Activated CD4-positive, alpha-beta T cell treated with anti-CD3 and anti-CD28 coated beads for 36 hours (primary cell): ENCODE measurements around the gene ALG9. TPM values are rescaled to one million over a fixed set of nuclear protein-coding genes. Genes with fewer than 3 reads are reported as not detected.
A peak's percentile ranks its signal among the peaks of the same experiment; 100 is the strongest.

Experiments used
- ATAC-seq: fragments of 200-7000 bp; cut with Tn5 transposase; one replicate; pipeline ENCODE4 v1.10.0; 2021; ENCODE audit warnings: mild to moderate bottlenecking, moderate library complexity
- CTCF ChIA-PET: fragments of 350-600 bp; sonication (Branson Sonifier 250); formaldehyde crosslinking; loops from one replicate; lab custom pipeline; 2021; ENCODE audit warnings: antibody characterized with exemption; lab: Charles Lee
- POLR2A ChIA-PET: fragments of 350-600 bp; sonication (Branson Sonifier 250); formaldehyde crosslinking; loops from one replicate; lab custom pipeline; 2021; ENCODE audit warnings: antibody characterized with exemption, inconsistent platforms; lab: Charles Lee
- DNase-seq: peaks from one replicate; pipeline ENCODE4 v3.0.0-alpha.2; 2020
- H3K27ac Mint-ChIP-seq: one replicate; pipeline ENCODE4 v1.8.0; 2021; ENCODE audit warnings: mixed read lengths
- H3K27me3 Mint-ChIP-seq: one replicate; pipeline ENCODE4 v1.8.0; 2021; ENCODE audit warnings: mixed read lengths
- H3K36me3 Mint-ChIP-seq: one replicate; pipeline ENCODE4 v1.8.0; 2021; ENCODE audit warnings: low read depth, mixed read lengths
- H3K4me1 Mint-ChIP-seq: one replicate; pipeline ENCODE4 v1.8.0; 2021; ENCODE audit warnings: mixed read lengths
- H3K4me3 Mint-ChIP-seq: one replicate; pipeline ENCODE4 v1.8.0; 2021; ENCODE audit warnings: mild to moderate bottlenecking, moderate library complexity, mixed read lengths
- H3K9me3 Mint-ChIP-seq: one replicate; pipeline ENCODE4 v1.8.0; 2021; ENCODE audit warnings: low read depth, mixed read lengths
- intact Hi-C, 2 experiments: fragments of 100-400 bp; cut with DNase I in 1 of 2; cut with micrococcal nuclease in 1 of 2; formaldehyde crosslinking; loops; one replicate each; pipeline versions ENCODE4 v1.14.2 to v1.15.1; 2022 to 2024; cut with DNase I, micrococcal nuclease
- total RNA-seq, 2 experiments: library from RNA; stranded (reverse); gene quantifications; one replicate each; pipeline ENCODE4 v1.2.3, GENCODE V29; 2021

Gene ALG9, protein sequence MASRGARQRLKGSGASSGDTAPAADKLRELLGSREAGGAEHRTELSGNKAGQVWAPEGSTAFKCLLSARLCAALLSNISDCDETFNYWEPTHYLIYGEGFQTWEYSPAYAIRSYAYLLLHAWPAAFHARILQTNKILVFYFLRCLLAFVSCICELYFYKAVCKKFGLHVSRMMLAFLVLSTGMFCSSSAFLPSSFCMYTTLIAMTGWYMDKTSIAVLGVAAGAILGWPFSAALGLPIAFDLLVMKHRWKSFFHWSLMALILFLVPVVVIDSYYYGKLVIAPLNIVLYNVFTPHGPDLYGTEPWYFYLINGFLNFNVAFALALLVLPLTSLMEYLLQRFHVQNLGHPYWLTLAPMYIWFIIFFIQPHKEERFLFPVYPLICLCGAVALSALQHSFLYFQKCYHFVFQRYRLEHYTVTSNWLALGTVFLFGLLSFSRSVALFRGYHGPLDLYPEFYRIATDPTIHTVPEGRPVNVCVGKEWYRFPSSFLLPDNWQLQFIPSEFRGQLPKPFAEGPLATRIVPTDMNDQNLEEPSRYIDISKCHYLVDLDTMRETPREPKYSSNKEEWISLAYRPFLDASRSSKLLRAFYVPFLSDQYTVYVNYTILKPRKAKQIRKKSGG
- total RNA-seq, result 10 to 100 TPM; 30.4 to 41.2 TPM

- ChIA-PET POLR2A (interaction anchor here (0.6 to 1.5 kb wide), 4 partner anchors 9 to 1518 kb away, joined by 3 to 8 read pairs (median 3); no protein-coding TSS in a partner anchor), CTCF (interaction anchor here (0.6 to 3.4 kb wide), 32 partner anchors 9 to 959 kb away, joined by 3 to 19 read pairs (median 4); partner anchors contain the start of genes PPP2R1B, SDHD and TIMM8B)
- intact Hi-C loops, result loop anchor here (1.0 to 10.0 kb wide), 12 partner anchors 8 to 1441 kb away; partner anchors contain the start of genes CFAP68 (in 2 of the 2), DLAT (in 2 of the 2), FDXACB1 (in 2 of the 2) and NKAPD1 (in 2 of the 2)
- Mint-ChIP-seq H3K27ac (peak within 1 kb of the TSS; percentile 90), H3K36me3 (peaks cover 29% of the 10 kb centered on the region), H3K4me1 (peaks cover 26% of the 10 kb centered on the region), H3K27me3 (no peaks in the 10 kb centered on the region), H3K4me3 (peak within 1 kb of the TSS; percentile 95), H3K9me3 (no peaks in the 10 kb centered on the region)
- DNase-seq (peak; percentile 94), ATAC-seq (peak; percentile 87)
These were observed at the start of gene ALG9 for GRCh38 chr11:111870886-111871692. TSS of gene ALG9 (minus strand) at chr11:111871581. CDS start at chr11:111871482, 99 bp downstream.

DNA sequence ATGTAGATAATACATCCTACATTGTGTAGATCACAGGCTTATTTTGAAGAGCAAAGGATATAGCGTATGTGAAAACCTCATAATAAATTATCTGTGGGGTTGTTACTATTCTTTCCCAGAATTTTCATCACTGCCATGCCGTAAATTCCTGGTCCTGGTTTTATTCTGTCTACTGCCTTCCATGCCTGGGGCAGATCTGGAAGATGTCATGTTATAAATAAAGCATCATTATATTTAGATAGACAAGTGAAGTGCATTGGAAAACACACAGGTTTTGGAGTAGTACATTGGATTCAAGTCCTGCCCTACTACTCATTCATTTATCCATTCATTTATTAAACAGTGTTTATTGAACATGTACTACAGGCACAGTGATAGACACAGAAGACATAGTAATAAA is 49.5 kb upstream of the ALG9 start:
- no peak for DNase-seq
- peaks cover 8% of the 10 kb centered on the region for H3K27me3 Mint-ChIP-seq
- H3K36me3 Mint-ChIP-seq, result no peaks in the 10 kb centered on the region
- ChIA-PET POLR2A (no interaction called here), CTCF (interaction anchor here (0.6 kb wide), 1 partner anchor 35 kb away, joined by 3 read pairs; no protein-coding TSS in a partner anchor)
- no peak overlapping the region for H3K4me3 Mint-ChIP-seq
- ATAC-seq, result no peak
- intact Hi-C loops, result no loop called here
- no peak overlapping the region for H3K27ac Mint-ChIP-seq
- peaks cover 3% of the 10 kb centered on the region for H3K4me1 Mint-ChIP-seq
- no peaks in the 10 kb centered on the region for H3K9me3 Mint-ChIP-seq

DNA sequence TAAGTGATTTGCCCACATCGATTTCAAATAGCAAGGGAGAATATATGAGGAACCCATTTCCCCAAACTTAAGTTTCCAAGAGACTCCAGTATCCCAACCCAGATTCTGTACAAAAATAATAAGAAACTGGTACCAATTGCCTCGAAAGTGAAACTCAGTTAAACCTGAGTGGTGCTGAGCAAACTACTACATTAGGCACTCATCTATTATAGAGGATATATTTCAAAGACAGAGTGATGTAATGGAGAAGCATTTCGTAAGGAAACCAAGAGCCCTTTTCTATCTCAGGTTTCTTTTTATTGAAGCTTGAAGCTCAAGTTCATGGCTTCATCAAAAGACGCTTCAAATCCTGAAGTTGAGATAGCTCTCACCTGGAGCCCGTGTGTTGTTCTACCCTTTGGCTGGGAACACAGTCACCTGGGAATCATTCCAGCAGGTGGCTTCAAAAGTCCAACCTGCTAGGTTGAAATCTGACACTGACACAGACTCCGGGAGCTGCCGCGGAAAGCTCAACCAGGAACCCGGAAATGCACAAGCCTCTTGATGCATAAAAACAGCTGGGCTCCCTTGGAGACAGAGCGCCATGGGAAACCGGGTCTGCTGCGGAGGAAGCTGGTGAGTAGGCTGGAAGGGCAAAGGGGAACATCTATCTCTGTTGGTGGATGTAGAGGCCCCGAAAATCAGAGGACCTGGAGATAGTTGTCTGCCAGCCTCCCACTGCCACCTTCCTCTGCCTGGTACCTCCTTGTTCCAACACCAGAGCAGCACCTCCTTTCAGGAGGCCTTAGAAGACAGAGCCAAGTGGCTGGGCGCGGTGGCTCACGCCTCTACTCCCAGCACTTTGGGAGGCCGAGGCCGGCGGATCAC is 47.2 kb upstream of the ALG9 start, which contains the start of gene C11orf52:
C11orf52 (plus strand) TSS at position 524 of the 867 bp plus-strand sequence; CDS start at position 584, 60 bp downstream.
- intact Hi-C loops, result no loop called here
- Mint-ChIP-seq H3K36me3 (no peaks in the 10 kb centered on the region), H3K27me3 (peaks cover 17% of the 10 kb centered on the region), H3K4me3 (no peak within 1 kb of the TSS), H3K4me1 (no peaks in the 10 kb centered on the region), H3K9me3 (no peaks in the 10 kb centered on the region), H3K27ac (no peak within 1 kb of the TSS)
- ChIA-PET POLR2A (no interaction called here), CTCF (interaction anchor here (0.6 to 1.3 kb wide), 4 partner anchors 8 to 301 kb away, joined by 3 read pairs; no protein-coding TSS in a partner anchor)
- no peak for DNase-seq
- ATAC-seq, result no peak

GRCh38 chr11:111917788-111918187 is 46.4 kb upstream of the ALG9 start:
- ATAC-seq (no peak), DNase-seq (no peak)
- no peaks in the 10 kb centered on the region for H3K9me3 Mint-ChIP-seq
- peaks cover 19% of the 10 kb centered on the region for H3K27me3 Mint-ChIP-seq
- intact Hi-C loops, result no loop called here
- CTCF ChIA-PET, result interaction anchor here (0.9 to 1.3 kb wide), 3 partner anchors 9 to 64 kb away, joined by 3 to 5 read pairs (median 3); no protein-coding TSS in a partner anchor
- H3K4me3 Mint-ChIP-seq, result no peak overlapping the region
- H3K36me3 Mint-ChIP-seq, result no peaks in the 10 kb centered on the region
- POLR2A ChIA-PET, result no interaction called here
- no peaks in the 10 kb centered on the region for H3K4me1 Mint-ChIP-seq
- H3K27ac Mint-ChIP-seq, result no peak overlapping the region

DNA sequence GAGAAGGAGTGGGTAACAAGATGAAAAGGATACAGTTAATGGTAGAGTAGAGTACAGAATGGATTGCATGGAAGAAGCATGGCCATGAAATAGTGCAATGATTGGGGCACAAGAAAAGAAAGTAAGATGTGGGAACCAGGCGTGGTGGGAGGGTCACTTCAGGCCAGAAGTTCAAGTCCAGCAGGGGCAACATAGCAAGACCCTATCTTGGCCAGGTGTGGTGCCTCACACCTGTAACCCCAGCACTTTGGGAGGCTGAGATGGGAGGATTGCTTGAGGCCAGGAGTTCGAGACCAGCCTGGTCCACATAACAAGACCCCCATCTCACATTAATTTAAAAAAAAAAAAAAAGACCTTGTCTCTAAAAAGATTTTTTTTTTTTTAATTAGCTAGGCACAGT is 45.9 kb upstream of the ALG9 start:
- CTCF ChIA-PET, result interaction anchor here (0.9 to 1.3 kb wide), 3 partner anchors 10 to 65 kb away, joined by 3 to 5 read pairs (median 3); no protein-coding TSS in a partner anchor
- no peaks in the 10 kb centered on the region for H3K4me1 Mint-ChIP-seq
- ATAC-seq, result no peak
- no peak for DNase-seq
- H3K27me3 Mint-ChIP-seq, result peaks cover 19% of the 10 kb centered on the region
- no peak overlapping the region for H3K27ac Mint-ChIP-seq
- H3K9me3 Mint-ChIP-seq, result no peaks in the 10 kb centered on the region
- intact Hi-C loops, result no loop called here
- no peaks in the 10 kb centered on the region for H3K36me3 Mint-ChIP-seq
- POLR2A ChIA-PET, result no interaction called here
- no peak overlapping the region for H3K4me3 Mint-ChIP-seq

DNA sequence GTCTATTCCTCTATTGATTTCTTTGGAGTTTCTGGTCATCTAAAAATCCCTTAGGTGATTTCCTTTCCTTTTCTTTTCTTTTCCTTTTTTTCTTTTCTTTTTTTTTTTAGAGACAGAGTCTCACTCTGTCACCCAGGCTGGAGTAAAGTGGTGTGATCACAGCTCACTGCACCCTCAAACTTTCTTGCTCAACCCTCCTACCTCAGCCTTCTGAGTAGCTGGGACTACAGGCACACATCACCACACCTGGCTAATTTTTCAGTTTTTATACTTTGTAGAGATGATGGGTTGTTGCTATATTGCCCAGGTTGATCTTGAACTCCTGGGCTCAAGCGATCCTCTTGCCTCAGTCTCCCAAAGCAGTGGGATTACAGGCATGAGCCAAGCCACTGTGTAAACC is 45.4 kb upstream of the ALG9 start:
- POLR2A ChIA-PET, result no interaction called here
- Mint-ChIP-seq H3K27ac (no peak overlapping the region), H3K36me3 (no peaks in the 10 kb centered on the region), H3K4me3 (no peak overlapping the region), H3K27me3 (peaks cover 25% of the 10 kb centered on the region), H3K9me3 (no peaks in the 10 kb centered on the region), H3K4me1 (no peaks in the 10 kb centered on the region)
- intact Hi-C loops, result no loop called here
- no peak for DNase-seq
- CTCF ChIA-PET, result interaction anchor here (0.9 to 1.1 kb wide), 2 partner anchors 10 to 65 kb away, joined by 3 to 5 read pairs; no protein-coding TSS in a partner anchor
- no peak for ATAC-seq

GRCh38 chr11:111913997-111914396 is 42.6 kb upstream of the ALG9 start:
- H3K4me1 Mint-ChIP-seq, result no peaks in the 10 kb centered on the region
- CTCF ChIA-PET, result interaction anchor here (1.1 kb wide), 1 partner anchor 12 kb away, joined by 4 read pairs; no protein-coding TSS in a partner anchor
- intact Hi-C loops, result no loop called here
- no peak for DNase-seq
- H3K36me3 Mint-ChIP-seq, result no peaks in the 10 kb centered on the region
- H3K4me3 Mint-ChIP-seq, result no peak overlapping the region
- no peak overlapping the region for H3K27ac Mint-ChIP-seq
- H3K9me3 Mint-ChIP-seq, result no peaks in the 10 kb centered on the region
- H3K27me3 Mint-ChIP-seq, result peaks cover 34% of the 10 kb centered on the region
- POLR2A ChIA-PET, result no interaction called here
- no peak for ATAC-seq

- Mint-ChIP-seq H3K36me3 (no peaks in the 10 kb centered on the region), H3K4me3 (no peak overlapping the region), H3K4me1 (no peaks in the 10 kb centered on the region), H3K9me3 (no peaks in the 10 kb centered on the region), H3K27ac (no peak overlapping the region), H3K27me3 (peaks cover 34% of the 10 kb centered on the region)
- ATAC-seq (no peak), DNase-seq (no peak)
- intact Hi-C loops, result no loop called here
- ChIA-PET CTCF (interaction anchor here (1.1 kb wide), 1 partner anchor 11 kb away, joined by 4 read pairs; no protein-coding TSS in a partner anchor), POLR2A (no interaction called here)
These were observed 41.9 kb upstream of the ALG9 start for GRCh38 chr11:111913031-111913861.

DNA sequence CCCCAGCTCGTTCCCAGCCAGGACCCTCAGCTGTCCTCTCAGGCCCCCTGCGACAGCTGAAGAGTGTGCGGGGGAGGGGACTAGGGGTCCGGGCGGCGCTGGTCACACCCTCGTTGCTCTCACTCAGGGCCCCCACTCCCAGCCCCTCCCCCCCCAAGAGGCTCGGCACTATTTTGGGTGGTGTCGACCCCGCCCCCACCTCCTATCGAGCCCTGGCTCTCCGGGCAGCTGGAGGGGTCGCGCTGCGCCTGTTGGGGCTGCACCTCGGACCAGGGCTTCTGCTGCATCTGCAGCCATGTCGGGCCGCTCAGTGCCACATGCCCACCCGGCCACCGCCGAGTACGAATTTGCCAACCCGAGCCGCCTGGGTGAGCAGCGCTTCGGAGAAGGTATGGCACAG is 41.2 kb upstream of the ALG9 start, which contains the start of gene HSPB2:
HSPB2 (plus strand) TSS at position 200 of the 400 bp plus-strand sequence; CDS start at position 296, 96 bp downstream.
- H3K36me3 Mint-ChIP-seq, result no peaks in the 10 kb centered on the region
- CTCF ChIA-PET, result no interaction called here
- no peak for ATAC-seq
- intact Hi-C loops, result no loop called here
- no peaks in the 10 kb centered on the region for H3K4me1 Mint-ChIP-seq
- H3K9me3 Mint-ChIP-seq, result no peaks in the 10 kb centered on the region
- peaks cover 34% of the 10 kb centered on the region for H3K27me3 Mint-ChIP-seq
- H3K27ac Mint-ChIP-seq, result no peak within 1 kb of the TSS
- DNase-seq, result no peak
- POLR2A ChIA-PET, result no interaction called here
- H3K4me3 Mint-ChIP-seq, result no peak within 1 kb of the TSS
